ENCODE data around the gene HSPBP1.

The HSPBP1 gene

DNA sequence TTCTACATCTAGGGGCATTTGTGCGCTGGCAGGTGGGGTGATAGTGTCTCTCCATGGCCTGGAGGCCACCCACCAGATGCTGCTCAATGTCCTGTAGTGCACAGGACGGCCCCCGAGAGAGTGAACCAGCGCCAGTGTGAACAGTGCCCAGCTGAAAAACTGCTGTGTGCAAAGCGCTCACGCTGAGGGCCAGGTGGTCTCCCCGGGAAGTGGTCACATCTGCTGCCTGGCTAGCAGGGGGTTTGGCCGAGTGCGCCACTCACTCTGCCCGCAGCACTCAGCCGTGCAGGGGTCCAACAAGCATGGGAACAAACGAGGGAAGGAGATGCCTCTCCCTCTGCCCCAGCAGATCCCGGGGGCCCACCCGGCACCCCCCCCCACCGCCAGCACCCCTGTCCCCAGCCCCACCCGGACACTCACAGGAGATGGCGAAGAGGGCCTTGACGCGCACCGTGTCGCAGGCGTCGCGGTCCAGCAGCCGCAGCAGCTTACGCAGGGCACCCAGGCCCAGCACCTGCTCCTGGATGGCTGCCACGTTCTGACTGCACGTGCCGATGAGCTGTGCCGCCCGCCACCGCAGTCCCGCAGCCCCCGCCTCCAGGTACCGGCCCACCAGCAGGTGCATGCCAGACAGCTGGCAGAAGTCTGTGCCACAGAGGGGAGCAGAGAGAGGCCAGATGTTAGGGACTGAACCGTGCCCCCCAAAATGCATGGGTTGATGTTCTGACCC is 5.8 kb downstream of the HSPBP1 start:
- DNase-seq, result peak; percentile 4

GRCh38 chr19:55272142-55272541 is 7.8 kb downstream of the HSPBP1 start:
- DNase-seq, result no peak

GRCh38 chr19:55270172-55270942 is 9.6 kb downstream of the HSPBP1 start:
- DNase-seq, result no peak

DNA sequence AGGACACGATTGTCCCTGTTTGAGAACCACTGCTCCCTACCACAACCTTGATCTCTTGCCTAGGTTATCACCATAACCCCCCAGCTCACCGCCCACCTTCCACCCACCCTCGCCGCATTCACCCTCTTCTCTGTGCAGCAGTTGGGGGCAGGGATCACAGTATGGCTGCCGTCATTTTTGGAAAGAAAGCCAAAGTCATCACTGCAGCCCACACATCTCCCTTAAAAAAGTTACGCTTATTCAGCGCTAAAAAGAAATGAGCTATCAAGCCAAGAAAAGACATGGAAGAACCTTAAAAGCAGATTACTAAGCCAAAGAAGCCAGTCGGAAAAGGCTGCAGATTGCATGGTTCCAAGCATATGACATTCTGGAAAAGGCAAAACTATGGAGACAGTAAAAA is 10.6 kb downstream of the HSPBP1 start:
- no peak for DNase-seq

DNA sequence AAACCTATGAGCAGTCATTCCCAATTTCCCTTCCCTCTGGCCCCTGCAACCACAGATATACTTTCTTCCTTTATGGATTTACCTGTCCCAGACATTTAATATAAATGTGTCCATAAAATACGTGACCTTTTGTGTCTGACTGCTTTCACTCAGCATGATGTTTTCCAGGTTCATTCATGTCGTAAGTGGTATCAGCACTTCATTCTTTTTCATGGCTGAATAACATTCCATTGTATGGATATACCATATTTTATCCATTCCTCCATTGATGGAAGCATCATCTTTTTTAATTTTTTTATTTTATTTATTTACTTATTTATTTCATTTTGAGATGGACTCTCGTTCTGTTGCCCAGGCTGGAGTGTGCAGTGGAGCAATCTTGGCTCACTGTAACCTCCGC is 13.1 kb downstream of the HSPBP1 start:
- no peak for DNase-seq

- DNase-seq, result no peak
These were observed 13.5 kb downstream of the HSPBP1 start for GRCh38 chr19:55266404-55266803.

- DNase-seq, result no peak
These were observed 14.1 kb downstream of the HSPBP1 start for GRCh38 chr19:55265723-55266386.

DNA sequence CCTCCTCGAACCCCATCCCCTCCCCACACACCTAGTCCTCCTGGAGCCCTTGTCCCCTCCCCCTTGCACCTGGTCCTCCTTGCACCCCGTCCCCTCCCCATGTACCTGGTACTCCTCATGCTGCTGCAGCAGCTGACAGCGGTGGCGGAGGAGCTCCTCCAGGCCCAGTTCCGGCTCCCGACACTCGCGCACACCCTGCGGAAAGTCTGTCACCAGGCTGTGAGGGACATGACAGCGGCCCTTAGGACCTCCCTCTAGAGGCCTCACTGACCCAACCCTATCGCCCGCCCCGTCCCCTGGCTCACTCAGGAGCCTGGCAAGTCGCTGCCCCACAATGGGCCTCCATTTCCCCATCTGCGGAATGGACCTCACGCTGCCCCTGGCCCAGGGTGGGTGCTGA is 14.7 kb downstream of the HSPBP1 start:
- no peak for DNase-seq

DNA sequence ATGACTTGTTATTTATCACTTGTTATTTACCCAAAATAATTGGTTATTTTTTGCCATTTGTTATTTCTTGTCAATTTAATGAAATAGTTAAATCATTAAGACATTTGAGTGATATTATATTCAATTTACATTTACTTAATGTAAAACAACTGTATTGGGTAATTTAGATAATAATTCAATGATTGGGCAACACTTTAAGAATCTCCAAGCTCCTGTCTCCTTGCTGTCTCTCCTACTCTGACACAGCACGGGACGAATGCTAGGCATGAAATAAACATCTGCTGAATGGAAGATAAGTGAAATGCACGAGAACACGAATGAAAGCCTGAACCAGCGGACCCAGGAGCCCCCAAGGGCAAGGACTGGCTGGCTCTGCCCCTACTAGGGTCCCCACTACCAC is 15.4 kb downstream of the HSPBP1 start:
- no peak for DNase-seq

DNA sequence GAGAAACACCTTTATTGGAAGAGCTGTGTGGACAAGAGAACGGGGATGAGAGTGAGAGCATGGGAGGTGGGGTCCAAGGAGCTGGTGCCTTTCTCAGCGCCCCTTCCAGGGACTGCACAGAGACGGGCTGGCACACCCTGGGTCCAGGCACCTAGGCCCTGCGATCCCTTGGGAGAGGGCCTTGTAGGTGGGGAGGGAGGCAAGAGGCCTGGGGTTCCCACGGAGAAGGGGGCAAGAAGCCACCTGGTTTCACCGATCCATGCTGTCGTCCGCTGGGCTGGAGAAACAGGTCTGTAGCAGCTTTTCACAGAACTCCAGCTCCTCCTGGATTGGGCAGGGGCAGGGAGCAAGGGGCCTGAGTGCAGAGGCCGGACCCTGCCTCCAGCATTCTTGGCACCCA is 17.6 kb downstream of the HSPBP1 start:
- DNase-seq, result no peak

- no peak for DNase-seq
These were observed 18.2 kb downstream of the HSPBP1 start for GRCh38 chr19:55261671-55262126.

DNA sequence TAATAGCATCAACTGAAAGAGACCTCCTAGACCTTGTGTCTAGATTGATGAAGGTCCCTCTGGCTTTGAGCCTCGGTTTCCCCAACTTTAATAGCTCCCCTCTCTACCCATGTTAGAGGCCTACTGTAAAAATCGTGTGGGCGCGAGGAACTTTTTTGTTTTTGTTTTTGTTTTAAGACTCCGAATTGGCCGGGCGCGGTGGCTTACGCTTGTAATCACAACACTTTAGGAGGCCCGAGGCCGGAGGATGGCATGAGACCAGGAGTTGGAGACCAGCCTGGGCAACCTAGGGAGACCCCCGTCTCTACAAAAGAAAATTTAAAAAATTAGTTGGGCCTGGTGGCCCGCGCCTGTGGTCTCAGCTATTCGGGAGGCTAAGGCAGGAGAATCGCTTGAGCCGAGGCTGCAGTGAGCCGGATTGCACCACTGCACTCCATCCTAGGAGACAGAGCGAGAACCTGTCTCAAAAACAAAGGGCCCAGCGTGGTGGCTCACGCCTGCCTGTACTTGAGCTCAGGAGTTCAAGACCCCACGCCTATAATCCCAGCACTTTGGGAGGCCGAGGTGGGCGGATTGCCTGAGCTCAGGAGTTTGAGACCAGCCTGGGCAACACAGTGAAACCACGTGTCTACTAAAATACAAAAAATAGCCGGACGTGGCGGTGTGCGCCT is 20.2 kb downstream of the HSPBP1 start:
- DNase-seq, result no peak

- peak; percentile 96 for DNase-seq
These were observed 20.9 kb downstream of the HSPBP1 start, which contains the start of gene PPP6R1 for GRCh38 chr19:55258828-55259539. Gene PPP6R1, minus strand, starts transcription at chr19:55259017. Its CDS starts 11,914 bp downstream, at chr19:55247103.

DNA sequence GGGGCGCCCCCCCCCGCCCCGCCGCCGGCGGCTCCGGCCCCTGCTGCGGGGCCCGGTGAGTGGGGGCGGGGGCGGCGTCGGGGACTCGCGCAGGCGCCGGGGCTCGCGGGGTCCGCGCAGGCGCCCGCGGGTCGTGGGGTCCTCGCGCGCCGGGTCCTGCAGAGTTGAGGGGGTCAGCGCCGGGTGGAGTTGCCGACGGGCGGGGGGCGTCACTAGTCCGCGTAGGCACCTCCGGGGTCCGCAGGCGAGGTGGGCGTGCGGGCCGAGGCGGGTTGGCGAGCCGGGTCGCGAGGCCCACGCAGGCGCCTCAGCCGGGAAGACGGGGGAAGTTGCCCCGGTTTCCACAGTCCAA is 21.5 kb downstream of the HSPBP1 start:
- no peak for DNase-seq

GRCh38 chr19:55257461-55258420 is 22.2 kb downstream of the HSPBP1 start:
- DNase-seq, result no peak

- DNase-seq, result no peak
These were observed 23.1 kb downstream of the HSPBP1 start for GRCh38 chr19:55256562-55257460.

DNA sequence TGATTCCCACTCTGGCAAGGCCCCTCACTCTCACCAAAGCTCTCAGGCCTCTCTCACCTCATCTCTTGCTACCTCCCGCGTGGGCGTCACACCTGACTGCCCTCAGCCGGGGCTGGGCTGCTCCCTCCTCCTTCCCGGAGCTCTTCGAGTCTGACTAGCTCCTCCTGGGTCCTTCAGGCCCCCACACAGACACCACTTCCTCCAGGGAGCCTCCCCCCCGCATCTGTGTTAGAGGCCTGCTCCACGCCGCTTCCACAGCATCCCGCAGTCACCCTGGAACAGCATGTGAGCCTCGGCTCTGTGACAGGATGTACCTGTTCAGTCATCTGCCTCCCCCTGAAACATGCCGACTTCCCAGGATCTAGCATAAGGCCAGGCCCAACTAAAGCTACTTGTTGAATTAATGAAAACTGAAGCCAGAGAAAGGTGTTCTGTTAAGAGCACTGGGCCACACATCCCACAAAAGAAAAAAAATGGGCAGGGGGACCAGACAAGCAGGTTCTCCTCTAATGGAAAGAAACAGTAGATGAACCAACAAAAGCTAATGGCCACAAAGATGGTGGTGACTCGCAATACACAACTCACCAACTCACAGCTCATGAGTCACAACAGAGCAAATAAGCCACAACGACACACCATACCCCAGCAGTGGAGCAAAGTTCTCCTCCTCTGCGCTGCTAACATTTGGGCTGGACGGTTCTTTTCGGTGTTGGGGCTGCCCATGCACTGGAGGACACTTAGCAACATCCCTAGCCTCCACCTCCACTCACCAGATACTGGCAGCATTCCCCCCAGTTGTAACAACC is 24.1 kb downstream of the HSPBP1 start:
- no peak for DNase-seq

GRCh38 chr19:55254625-55254977 is 25.3 kb downstream of the HSPBP1 start:
- DNase-seq, result no peak

DNA sequence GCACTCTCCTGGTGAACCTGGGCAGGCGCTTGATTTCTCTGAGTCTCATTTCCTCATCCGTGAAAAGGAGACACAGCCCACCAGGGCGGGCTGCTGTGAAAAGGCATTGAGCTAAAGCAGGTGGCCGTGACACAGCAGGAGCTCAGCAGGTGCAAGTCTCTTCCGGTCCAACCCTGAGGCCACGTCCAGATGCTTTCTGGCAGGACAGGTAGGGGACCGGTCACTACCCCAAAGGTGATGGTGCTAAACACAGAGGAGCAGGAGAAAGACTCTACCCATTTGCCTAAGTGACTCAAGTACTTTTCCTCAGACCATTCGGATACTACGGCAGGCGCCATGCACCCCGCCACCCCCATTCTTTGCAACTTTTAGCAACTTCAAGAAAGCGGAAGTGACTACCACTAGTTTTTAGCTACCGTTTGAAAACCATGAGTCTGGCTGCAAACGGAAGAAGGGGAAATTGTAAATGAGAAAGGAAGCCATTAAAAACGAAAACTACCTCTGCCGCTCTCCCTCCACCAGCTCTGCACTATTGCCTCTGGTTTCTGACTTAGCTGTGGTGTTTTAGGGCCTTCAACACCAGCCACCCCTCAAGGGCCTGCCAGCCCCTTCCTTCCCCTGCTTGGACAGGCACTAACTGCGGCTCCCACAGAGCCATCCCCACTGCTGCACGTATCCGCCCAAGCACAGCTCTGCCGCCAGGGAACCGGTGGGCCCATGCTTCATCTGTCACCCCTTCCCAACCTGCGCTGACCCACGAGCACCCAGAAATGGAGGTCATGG is 25.9 kb downstream of the HSPBP1 start:
- peak; percentile 20 for DNase-seq

Measured in NCI-H1417 treated with DMSO at 0.1 percent for 48 hours (cell line).